ENCODE results near the gene MARVELD1. TPM values are rescaled to one million over a fixed set of nuclear protein-coding genes. Genes with fewer than 3 reads are reported as not detected.

Gene MARVELD1
- total and polyA plus RNA-seq, 2 of the 13 experiments (the other 11 are each of a cell fraction or from before 2014, with no cell fraction given), result not detected

- TF ChIP-seq FOXJ3 (CRISPR knock-in tag; IDR thresholded peaks at IDR 0.05; ENCODE audit: borderline replicate concordance) (peak; percentile 52; the same call in 1 of the 2 replicates), ZNF766 (CRISPR knock-in tag; IDR thresholded peaks at IDR 0.05; ENCODE audit: borderline replicate concordance) (peak; percentile 99; the same call in 1 of the 2 replicates), HMGXB3 (CRISPR knock-in tag; IDR thresholded peaks at IDR 0.05; ENCODE audit: borderline replicate concordance) (peak; percentile 74), ZBTB40 (IDR thresholded peaks at IDR 0.05) (no peak), ZBTB40 (CRISPR knock-in tag; IDR thresholded peaks at IDR 0.05) (peak; percentile 86; the same call in 1 of the 2 replicates), ZNF83 (CRISPR knock-in tag; IDR thresholded peaks at IDR 0.05; ENCODE audit: borderline replicate concordance) (peak; percentile 92; the same call in 1 of the 2 replicates), ZFP36L2 (CRISPR knock-in tag; IDR thresholded peaks at IDR 0.05) (no peak), TCF7 (IDR thresholded peaks at IDR 0.05; ENCODE audit: low read depth) (no peak), ZNF800 (CRISPR knock-in tag; IDR thresholded peaks at IDR 0.05) (peak; percentile 93), SIN3A (IDR thresholded peaks at IDR 0.05; ENCODE audit: borderline replicate concordance, low read depth, low read length) (peak; percentile 63; the same call in 1 of the 2 replicates), ZSCAN30 (CRISPR knock-in tag; IDR thresholded peaks at IDR 0.05) (peak; percentile 94; the same call in 1 of the 2 replicates), FOXK1 (CRISPR knock-in tag; IDR thresholded peaks at IDR 0.05; ENCODE audit: borderline replicate concordance, low read depth) (peak; percentile 33)
Measured at GRCh38 chr10:97736902-97737769, 23.6 kb downstream of the MARVELD1 start, which contains the start of gene ZFYVE27 (continued).

Measured in HepG2 (cell line).